Mesenchymal stem cell (in vitro differentiated cells and primary cell): Measurements from ENCODE around the gene TMEM35A. TPM values are rescaled to one million over a fixed set of nuclear protein-coding genes. Genes with fewer than 3 reads are reported as not detected.

Experiments
- DNase-seq: peaks from one replicate; pipeline ENCODE4 v3.0.0-alpha.2; 2013
- H2AFZ ChIP-seq: one replicate; pipeline ENCODE4 v1.6.1; 2013; ENCODE audit warnings: low read depth, mild to moderate bottlenecking, control low read depth, inconsistent platforms, low read length, moderate library complexity
- H2AK5ac ChIP-seq: 2 replicates; pipeline ENCODE4 v1.6.1; 2013; ENCODE audit warnings: low read length, moderate library complexity, mild to moderate bottlenecking, inconsistent platforms; ENCODE audit not compliant: severe bottlenecking
- H2BK120ac ChIP-seq: one replicate; pipeline ENCODE4 v1.6.1; 2013; ENCODE audit warnings: low read depth, mild to moderate bottlenecking, inconsistent platforms, low read length, moderate library complexity
- H2BK12ac ChIP-seq, 2 experiments: one replicate each; pipeline ENCODE4 v1.6.1; 2013; ENCODE audit warnings: inconsistent platforms in 2 of 2, low read length in 2 of 2, mild to moderate bottlenecking in 2 of 2, moderate library complexity in 2 of 2, control low read depth in 1 of 2
- H2BK15ac ChIP-seq: one replicate; pipeline ENCODE4 v1.6.1; 2013; ENCODE audit warnings: mild to moderate bottlenecking, low read depth, inconsistent platforms; ENCODE audit not compliant: poor library complexity, severe bottlenecking
- H2BK5ac ChIP-seq: 2 replicates; pipeline ENCODE4 v1.6.1; 2013; ENCODE audit warnings: low read depth, mild to moderate bottlenecking, low read length, control low read depth, inconsistent platforms; ENCODE audit not compliant: poor library complexity, severe bottlenecking
- H3K14ac ChIP-seq, 2 experiments: one replicate each; pipeline ENCODE4 v1.6.1; 2013; ENCODE audit warnings: inconsistent platforms in 2 of 2, low read length in 2 of 2, control low read depth in 1 of 2, mild to moderate bottlenecking in 1 of 2, moderate library complexity in 1 of 2
- H3K18ac ChIP-seq, 2 experiments: one replicate each; pipeline ENCODE4 v1.6.1; 2013; ENCODE audit warnings: inconsistent platforms in 2 of 2, low read length in 2 of 2, control low read depth in 1 of 2, low read depth in 1 of 2, mild to moderate bottlenecking in 1 of 2
- H3K23ac ChIP-seq, 2 experiments: one replicate each; pipeline ENCODE4 v1.6.1; 2013; ENCODE audit warnings: inconsistent platforms in 2 of 2, low read length in 2 of 2, mild to moderate bottlenecking in 2 of 2, moderate library complexity in 2 of 2, control low read depth in 1 of 2
- H3K27ac ChIP-seq: 2 replicates; pipeline ENCODE4 v1.5.1; 2013; ENCODE audit warnings: mild to moderate bottlenecking, moderate library complexity, low read length, control low read depth, inconsistent platforms; ENCODE audit not compliant: poor library complexity, severe bottlenecking
- H3K27me3 ChIP-seq, 2 experiments: 2 replicates each; pipeline versions ENCODE4 v1.6.1 to v1.7.0; 2013; ENCODE audit warnings: low read length in 2 of 2, mild to moderate bottlenecking in 2 of 2, moderate library complexity in 2 of 2, control low read depth in 1 of 2, inconsistent platforms in 1 of 2; ENCODE audit not compliant: control insufficient read depth in 1 of 2, insufficient read depth in 1 of 2
- H3K36me3 ChIP-seq, 2 experiments: 2 replicates each; pipeline versions ENCODE4 v1.6.1 to v1.7.0; 2013; ENCODE audit warnings: low read length in 2 of 2, control low read depth in 1 of 2, inconsistent platforms in 1 of 2, low read depth in 1 of 2, mild to moderate bottlenecking in 1 of 2; ENCODE audit not compliant: insufficient read depth in 2 of 2, control insufficient read depth in 1 of 2
- H3K4ac ChIP-seq, 2 experiments: one replicate each; pipeline ENCODE4 v1.6.1; 2013; ENCODE audit warnings: inconsistent platforms in 2 of 2, low read length in 2 of 2, mild to moderate bottlenecking in 2 of 2, moderate library complexity in 2 of 2, control low read depth in 1 of 2, low read depth in 1 of 2
- H3K4me1 ChIP-seq: 2 replicates; pipeline ENCODE4 v1.6.1; 2013; ENCODE audit warnings: low read depth, low read length, control low read depth; ENCODE audit not compliant: control insufficient read depth, insufficient read depth
- H3K4me2 ChIP-seq: 2 replicates; pipeline ENCODE4 v1.6.1; 2013; ENCODE audit warnings: low read length, mild to moderate bottlenecking, inconsistent platforms; ENCODE audit not compliant: poor library complexity, severe bottlenecking
- H3K4me3 ChIP-seq, 2 experiments: 2 replicates each; pipeline versions ENCODE4 v1.5.1 to v1.7.0; 2013; ENCODE audit warnings: low read length in 2 of 2, mild to moderate bottlenecking in 2 of 2, control low read depth in 1 of 2, low read depth in 1 of 2; ENCODE audit not compliant: insufficient read depth in 1 of 2
- H3K79me1 ChIP-seq: replicated peaks from 2 replicates; pipeline ENCODE4 v1.6.1; 2013; ENCODE audit warnings: mild to moderate bottlenecking, control low read depth, low read length, inconsistent platforms; ENCODE audit not compliant: poor library complexity, severe bottlenecking
- H3K9ac ChIP-seq: 2 replicates; pipeline ENCODE4 v1.7.0; 2013; ENCODE audit warnings: mild to moderate bottlenecking, low read length, moderate library complexity
- H3K9me3 ChIP-seq: 2 replicates; pipeline ENCODE4 v1.7.0; 2013; ENCODE audit warnings: mild to moderate bottlenecking, low read length; ENCODE audit not compliant: control insufficient read depth
- H4K8ac ChIP-seq: one replicate; pipeline ENCODE4 v1.6.1; 2013; ENCODE audit warnings: inconsistent platforms, mild to moderate bottlenecking, low read length, moderate library complexity
- H4K91ac ChIP-seq: one replicate; pipeline ENCODE4 v1.6.1; 2013; ENCODE audit warnings: mild to moderate bottlenecking, low read length, inconsistent platforms
- WGBS: methylation state at CpG from one replicate; pipeline ENCODE4 v1.1.7; 2013; ENCODE audit warnings: mixed read lengths; 5-methylcytosine and 5-hydroxymethylcytosine counted together
- polyA plus RNA-seq, 2 experiments: library from polyadenylated mRNA; stranded (reverse); fragments of 200-250 nt; gene quantifications; one replicate each; pipeline ENCODE4 v1.2.3, GENCODE V29; 2013

TMEM35A gene
- 19.3 TPM for polyA plus RNA-seq (2013, experiment 1 of 2)
- 19.7 TPM for polyA plus RNA-seq (2013, experiment 2 of 2)

GRCh38 chrX:101078716-101079598, at the start of gene TMEM35A:
TSS of gene TMEM35A (plus strand) at chrX:101078879. CDS start at chrX:101079003, 124 bp downstream.
- no peak within 1 kb of the TSS for H3K23ac ChIP-seq

GRCh38 chrX:101029665-101030064, 49.0 kb upstream of the TMEM35A start:
- Histone ChIP-seq H3K23ac (no peak overlapping the region), H2AFZ (no peak overlapping the region), H3K79me1 (no peaks in the 10 kb centered on the region), H3K27ac (no peak overlapping the region), H3K4me3 (no peak overlapping the region), H3K9ac (no peak overlapping the region), H2BK5ac (no peak overlapping the region), H3K4ac (no peak overlapping the region), H3K14ac (no peak overlapping the region), H4K91ac (no peak overlapping the region), H3K27me3 (no peaks in the 10 kb centered on the region), H3K36me3 (peaks cover 0 to 22% of the 10 kb centered on the region in 2 experiments), H4K8ac (no peak overlapping the region), H2BK15ac (no peak overlapping the region), H3K18ac (no peak overlapping the region), H2AK5ac (no peak overlapping the region), H2BK12ac (no peak overlapping the region), H3K4me1 (no peaks in the 10 kb centered on the region), H2BK120ac (no peak overlapping the region), H3K9me3 (no peaks in the 10 kb centered on the region), H3K4me2 (no peak overlapping the region)
- no CpG with 5 or more reads among the region's 1 CpG for WGBS
- no peak for DNase-seq

More at GRCh38 chrX:101078716-101079598, at the start of gene TMEM35A:
- H3K18ac ChIP-seq: no peak within 1 kb of the TSS
- no peak within 1 kb of the TSS for H2BK12ac ChIP-seq
- H3K9me3 ChIP-seq: no peaks in the 10 kb centered on the region
- no peak within 1 kb of the TSS for H4K8ac ChIP-seq
- H3K4me1 ChIP-seq: no peaks in the 10 kb centered on the region
- H3K27me3 ChIP-seq: peaks cover 4% of the 10 kb centered on the region in 2 experiments
- H2AFZ ChIP-seq: no peak within 1 kb of the TSS
- H3K9ac ChIP-seq: peak within 1 kb of the TSS; percentile 78
- H3K4me2 ChIP-seq: peak within 1 kb of the TSS; percentile 74
- 2% methylated on average over 9 of the region's 23 CpGs for WGBS
- no peak within 1 kb of the TSS for H2BK5ac ChIP-seq
- no peaks in the 10 kb centered on the region for H3K36me3 ChIP-seq
- H3K79me1 ChIP-seq: no peaks in the 10 kb centered on the region
- H3K27ac ChIP-seq: no peak within 1 kb of the TSS
- H3K4ac ChIP-seq: no peak within 1 kb of the TSS
- DNase-seq: peak; percentile 49
- H3K4me3 ChIP-seq: peak within 1 kb of the TSS; percentile 47 to 84
- H4K91ac ChIP-seq: no peak within 1 kb of the TSS
- H2BK120ac ChIP-seq: no peak within 1 kb of the TSS
- no peak within 1 kb of the TSS for H2AK5ac ChIP-seq
- H2BK15ac ChIP-seq: no peak within 1 kb of the TSS
- no peak within 1 kb of the TSS for H3K14ac ChIP-seq

GRCh38 chrX:101037231-101037630, 41.4 kb upstream of the TMEM35A start:
- no peak overlapping the region for H4K8ac ChIP-seq
- no peak overlapping the region for H3K14ac ChIP-seq
- no peaks in the 10 kb centered on the region for H3K27me3 ChIP-seq
- H2AFZ ChIP-seq: no peak overlapping the region
- peak; percentile 41 for DNase-seq
- no peak overlapping the region for H3K9ac ChIP-seq
- no peak overlapping the region for H3K4me2 ChIP-seq
- H3K36me3 ChIP-seq: peaks cover 3 to 28% of the 10 kb centered on the region in 2 experiments
- no peak overlapping the region for H2BK120ac ChIP-seq
- H2BK12ac ChIP-seq: no peak overlapping the region
- H3K79me1 ChIP-seq: no peaks in the 10 kb centered on the region
- H3K9me3 ChIP-seq: no peaks in the 10 kb centered on the region
- no peak overlapping the region for H2BK15ac ChIP-seq
- H3K18ac ChIP-seq: no peak overlapping the region
- H3K23ac ChIP-seq: no peak overlapping the region
- no peak overlapping the region for H2AK5ac ChIP-seq
- no peak overlapping the region for H3K4me3 ChIP-seq
- no peak overlapping the region for H4K91ac ChIP-seq
- H3K4me1 ChIP-seq: no peaks in the 10 kb centered on the region
- H3K4ac ChIP-seq: no peak overlapping the region
- H3K27ac ChIP-seq: no peak overlapping the region
- no peak overlapping the region for H2BK5ac ChIP-seq

- Histone ChIP-seq H2BK12ac (no peak overlapping the region), H3K9me3 (no peaks in the 10 kb centered on the region), H3K27ac (no peak overlapping the region), H3K18ac (no peak overlapping the region), H2AK5ac (no peak overlapping the region), H3K23ac (no peak overlapping the region), H2AFZ (no peak overlapping the region), H2BK120ac (no peak overlapping the region), H3K27me3 (no peaks in the 10 kb centered on the region), H4K8ac (no peak overlapping the region), H3K4ac (no peak overlapping the region), H2BK15ac (no peak overlapping the region), H3K4me1 (no peaks in the 10 kb centered on the region), H3K36me3 (peaks cover 3 to 24% of the 10 kb centered on the region in 2 experiments), H4K91ac (no peak overlapping the region), H2BK5ac (no peak overlapping the region), H3K4me3 (no peak overlapping the region), H3K4me2 (no peak overlapping the region), H3K79me1 (no peaks in the 10 kb centered on the region), H3K14ac (no peak overlapping the region), H3K9ac (no peak overlapping the region)
- WGBS: no CpG with 5 or more reads among the region's 4 CpGs
- no peak for DNase-seq
These were observed 38.5 kb upstream of the TMEM35A start for GRCh38 chrX:101040197-101040596.
